H1 (cell line): Measurements from ENCODE around the gene WWP2. TPM values are rescaled to one million over a fixed set of nuclear protein-coding genes. Genes with fewer than 3 reads are reported as not detected.

ENCODE experiments used
- CTCF ChIA-PET: fragments of 300-600 bp; sonication (Branson Sonifier 250); formaldehyde crosslinking; loops from one replicate; lab custom pipeline; 2021; ENCODE audit not compliant: partially characterized antibody; lab: Charles Lee
- POLR2A ChIA-PET: fragments of 300-600 bp; sonication (Branson Sonifier 250); formaldehyde crosslinking; loops from one replicate; lab custom pipeline; 2021; ENCODE audit warnings: inconsistent platforms; ENCODE audit not compliant: partially characterized antibody; lab: Charles Lee
- DNase-seq, 2 experiments: peaks; one replicate each; pipeline versions ENCODE4 v3.0.0 to v3.0.0-alpha.2; 2010 to 2022; ENCODE audit warnings: low spot score in 2 of 2, low read depth in 1 of 2, mixed read lengths in 1 of 2
- FAIRE-seq: peaks from 2 replicates; lab custom pipeline; 2011; peaks lifted over from hg19 to GRCh38; lab: Jason Lieb, UNC
- H2AFZ ChIP-seq: 2 replicates; pipeline ENCODE4 v1.8.1; 2012; ENCODE audit warnings: low read length, inconsistent platforms
- H2AK5ac ChIP-seq: 2 replicates; pipeline ENCODE4 v1.6.1; 2013; ENCODE audit warnings: low read depth, low read length
- H2BK120ac ChIP-seq: replicated peaks from 2 replicates; pipeline ENCODE3; 2013; ENCODE audit warnings: low read depth, low read length, inconsistent platforms
- H2BK12ac ChIP-seq: 2 replicates; pipeline ENCODE4 v1.6.1; 2013; ENCODE audit warnings: low read depth, low read length
- H2BK15ac ChIP-seq: 2 replicates; pipeline ENCODE4 v1.6.1; 2013; ENCODE audit warnings: low read length
- H2BK20ac ChIP-seq: 2 replicates; pipeline ENCODE4 v1.6.1; 2013; ENCODE audit warnings: low read length
- H2BK5ac ChIP-seq: 2 replicates; pipeline ENCODE4 v1.6.1; 2013; ENCODE audit warnings: low read depth, low read length
- H3K14ac ChIP-seq: 2 replicates; pipeline ENCODE4 v1.6.1; 2013; ENCODE audit warnings: inconsistent platforms; ENCODE audit not compliant: insufficient read length
- H3K18ac ChIP-seq: 2 replicates; pipeline ENCODE4 v1.6.1; 2013; ENCODE audit warnings: low read length; ENCODE audit errors: extremely low read depth
- H3K23ac ChIP-seq: 2 replicates; pipeline ENCODE4 v1.6.1; 2013; ENCODE audit warnings: inconsistent platforms; ENCODE audit not compliant: insufficient read length
- H3K23me2 ChIP-seq: 2 replicates; pipeline ENCODE4 v1.6.1; 2013; ENCODE audit warnings: low read depth, low read length
- H3K27ac ChIP-seq: 2 replicates; pipeline ENCODE4 v1.6.1; 2011; ENCODE audit warnings: low read depth, low read length, inconsistent platforms
- H3K27me3 ChIP-seq, 4 experiments: replicated peaks in 1 of 4; 1 replicate in 1 of 4; 2 replicates in 3 of 4; pipeline versions ENCODE4 v1.6.1 to v1.8.1; 2011 to 2013; ENCODE audit warnings: low read length in 3 of 4, mild to moderate bottlenecking in 3 of 4, inconsistent platforms in 2 of 4, mixed read lengths in 2 of 4, moderate library complexity in 1 of 4; ENCODE audit not compliant: control insufficient read depth in 3 of 4, insufficient read depth in 3 of 4; ENCODE audit errors: extremely low read depth in 1 of 4
- H3K36me3 ChIP-seq, 4 experiments: 2 replicates each; pipeline versions ENCODE4 v1.6.1 to v1.8.1; 2011 to 2013; ENCODE audit warnings: mild to moderate bottlenecking in 4 of 4, low read length in 3 of 4, moderate library complexity in 2 of 4, control low read depth in 1 of 4, inconsistent platforms in 1 of 4; ENCODE audit not compliant: insufficient read depth in 4 of 4, control insufficient read depth in 2 of 4
- H3K4ac ChIP-seq: replicated peaks from 2 replicates; pipeline ENCODE3; 2013; ENCODE audit warnings: low read length, low read depth, mixed read lengths, inconsistent platforms; ENCODE audit not compliant: insufficient read length
- H3K4me1 ChIP-seq, 4 experiments: replicated peaks in 1 of 4; 1 replicate in 1 of 4; 2 replicates in 3 of 4; pipeline versions ENCODE4 v1.6.1 to v1.8.1; 2011 to 2013; ENCODE audit warnings: low read length in 3 of 4, inconsistent platforms in 2 of 4, mixed read lengths in 1 of 4; ENCODE audit not compliant: insufficient read depth in 4 of 4, control insufficient read depth in 3 of 4
- H3K4me2 ChIP-seq, 2 experiments: 2 replicates each; pipeline versions ENCODE4 v1.6.1 to v1.8.1; 2011 to 2013; ENCODE audit warnings: low read depth in 2 of 2, low read length in 2 of 2, control low read depth in 1 of 2, inconsistent platforms in 1 of 2, mild to moderate bottlenecking in 1 of 2; ENCODE audit not compliant: insufficient read depth in 1 of 2
- H3K4me3 ChIP-seq, 4 experiments: fragments of 200-600, 300-600 bp in 1 of 4; sonication (generic), shearing (Covaris generic), sonication (Bioruptor Twin) in 1 of 4; 2 replicates each; pipeline versions ENCODE4 v1.5.1 to v1.8.1; 2011 to 2016; ENCODE audit warnings: low read length in 4 of 4, low read depth in 3 of 4, control low read depth in 2 of 4, inconsistent platforms in 2 of 4, mild to moderate bottlenecking in 2 of 4, mixed read lengths in 1 of 4, moderate library complexity in 1 of 4; ENCODE audit not compliant: insufficient read depth in 2 of 4; ENCODE audit errors: extremely low read depth in 1 of 4
- H3K56ac ChIP-seq: replicated peaks from 2 replicates; pipeline ENCODE3; 2013; ENCODE audit warnings: low read depth, mild to moderate bottlenecking, mixed read lengths, low read length, inconsistent platforms; ENCODE audit not compliant: insufficient read length
- H3K79me1 ChIP-seq: 2 replicates; pipeline ENCODE4 v1.6.1; 2013; ENCODE audit warnings: low read depth, low read length, control low read depth
- H3K79me2 ChIP-seq, 2 experiments: 2 replicates each; pipeline versions ENCODE4 v1.6.1 to v1.8.1; 2012 to 2013; ENCODE audit warnings: low read length in 2 of 2, mild to moderate bottlenecking in 2 of 2, inconsistent platforms in 1 of 2; ENCODE audit not compliant: insufficient read depth in 2 of 2, control insufficient read depth in 1 of 2
- H3K9ac ChIP-seq, 4 experiments: replicated peaks in 1 of 4; 1 replicate in 1 of 4; 2 replicates in 3 of 4; pipeline versions ENCODE4 v1.6.1 to v1.8.1; 2011 to 2013; ENCODE audit warnings: low read depth in 3 of 4, low read length in 3 of 4, control low read depth in 2 of 4, mild to moderate bottlenecking in 2 of 4, moderate library complexity in 2 of 4, inconsistent platforms in 1 of 4; ENCODE audit errors: extremely low read depth in 1 of 4
- H3K9me3 ChIP-seq, 2 experiments: 2 replicates each; pipeline versions ENCODE4 v1.6.1 to v1.8.1; 2012 to 2013; ENCODE audit warnings: mild to moderate bottlenecking in 2 of 2, moderate library complexity in 2 of 2, control low read depth in 1 of 2, inconsistent platforms in 1 of 2, low read depth in 1 of 2, low read length in 1 of 2, mixed read lengths in 1 of 2; ENCODE audit not compliant: insufficient read depth in 2 of 2
- H4K20me1 ChIP-seq, 2 experiments: replicated peaks in 1 of 2; 2 replicates each; pipeline versions ENCODE3 to v1.8.1; 2011 to 2013; ENCODE audit warnings: inconsistent platforms in 2 of 2, low read length in 2 of 2, mild to moderate bottlenecking in 1 of 2; ENCODE audit not compliant: insufficient read depth in 2 of 2, control insufficient read depth in 1 of 2
- H4K5ac ChIP-seq: 2 replicates; pipeline ENCODE4 v1.6.1; 2013; ENCODE audit warnings: low read length, low read depth, mixed read lengths, inconsistent platforms; ENCODE audit not compliant: insufficient read length
- H4K8ac ChIP-seq: 2 replicates; pipeline ENCODE4 v1.8.0; 2013; ENCODE audit warnings: mild to moderate bottlenecking, moderate library complexity, low read length, inconsistent platforms; ENCODE audit not compliant: insufficient read depth; ENCODE audit errors: extremely low read depth
- H4K91ac ChIP-seq: replicated peaks from 2 replicates; pipeline ENCODE3; 2013; ENCODE audit warnings: low read length, mixed read lengths, inconsistent platforms; ENCODE audit not compliant: insufficient read length
- CBX5 ChIP-seq: fragments of 300-800, 300-1000 bp; sonication (generic); IDR thresholded peaks from 2 replicates; pipeline ENCODE4 v1.7.1; 2016; ENCODE audit warnings: antibody characterized with exemption, low read length, low read depth
- CREB1 ChIP-seq: IDR thresholded peaks from 2 replicates; pipeline ENCODE4 v1.6.1; 2012; ENCODE audit warnings: inconsistent platforms
- EP300 ChIP-seq, 2 experiments: IDR thresholded peaks; 1 replicate in 1 of 2; 2 replicates in 1 of 2; pipeline ENCODE4 v1.6.1; 2011 to 2012; ENCODE audit warnings: low read depth in 2 of 2, low read length in 2 of 2, mild to moderate bottlenecking in 2 of 2, borderline replicate concordance in 1 of 2, inconsistent platforms in 1 of 2, moderate library complexity in 1 of 2
- POLR2AphosphoS5 ChIP-seq: IDR thresholded peaks from 2 replicates; pipeline ENCODE4 v1.6.1; 2011; ENCODE audit warnings: low read depth, low read length
- RAD21 ChIP-seq, 2 experiments: IDR thresholded peaks in 1 of 2; conservative IDR thresholded peaks in 1 of 2; 2 replicates each; pipeline ENCODE4 v1.6.1; 2011; ENCODE audit warnings: low read depth in 2 of 2, low read length in 2 of 2, improper control_type of control experiment in 1 of 2, inconsistent platforms in 1 of 2, mild to moderate bottlenecking in 1 of 2, moderate library complexity in 1 of 2
- RNF2 ChIP-seq: fragments of 200-900, 300-1000 bp; sonication (generic); IDR thresholded peaks from 2 replicates; pipeline ENCODE4 v1.7.1; 2016; ENCODE audit warnings: borderline replicate concordance, low read depth, mild to moderate bottlenecking, antibody characterized with exemption, low read length; ENCODE audit not compliant: poor library complexity, severe bottlenecking; ENCODE audit errors: missing control alignments
- SIRT6 ChIP-seq: IDR thresholded peaks from one replicate; pipeline ENCODE4 v1.7.1; 2012; ENCODE audit warnings: low read length, inconsistent platforms
- SP1 ChIP-seq: IDR thresholded peaks from 2 replicates; pipeline ENCODE4 v1.6.1; 2011; ENCODE audit warnings: low read depth, low read length
- SP4 ChIP-seq: IDR thresholded peaks from 2 replicates; pipeline ENCODE4 v1.6.1; 2012; ENCODE audit warnings: low read length, inconsistent platforms
- WGBS, 2 experiments: shearing (Covaris generic) in 1 of 2; methylation state at CpG; one replicate each; pipeline versions ENCODE4 v1.1.6 to v1.1.7; 2013 to 2015; ENCODE audit warnings: low lambda C conversion rate in 2 of 2, mixed read lengths in 2 of 2, inconsistent platforms in 1 of 2, low coverage in 1 of 2, missing lambda C conversion rate in 1 of 2; ENCODE audit not compliant: insufficient replicate concordance in 2 of 2, insufficient coverage in 1 of 2, insufficient read length in 1 of 2; ENCODE audit errors: extremely low coverage in 1 of 2, missing lambda C conversion rate in 1 of 2; 5-methylcytosine and 5-hydroxymethylcytosine counted together
- polyA plus RNA-seq, 7 experiments: library from polyadenylated mRNA; depleted of rRNA in 3 of 7; stranded (reverse) in 5 of 7; unstranded in 2 of 7; fragments of >200 nt in 5 of 7; fragments of 200-250 nt in 2 of 7; gene quantifications; 1 replicate in 5 of 7; 2 replicates in 1 of 7; 4 replicates in 1 of 7; pipeline versions ENCODE4 v1.2.1 to v1.2.3, GENCODE V29; 2011 to 2013; ENCODE audit warnings: missing spikeins in 2 of 7, mixed read lengths in 2 of 7
- total RNA-seq: library from RNA; stranded (reverse); fragmentation: NEBNext Ultra II Directional; extraction: Animal tissue kit (Norgen Biotek cat#: 25700); gene quantifications from 2 replicates; pipeline ENCODE4 v1.2.1, GENCODE V29; 2021
- TF ChIP-seq, protein P1 (sequence below): IDR thresholded peaks from 2 replicates; pipeline ENCODE4 v1.6.1; 2012; ENCODE audit warnings: low read length, inconsistent platforms

Gene WWP2
- total and polyA plus RNA-seq, 2 of the 8 experiments (the other 6 are each of a cell fraction or from before 2014, with no cell fraction given): 14.1 to 42.2 TPM

DNA sequence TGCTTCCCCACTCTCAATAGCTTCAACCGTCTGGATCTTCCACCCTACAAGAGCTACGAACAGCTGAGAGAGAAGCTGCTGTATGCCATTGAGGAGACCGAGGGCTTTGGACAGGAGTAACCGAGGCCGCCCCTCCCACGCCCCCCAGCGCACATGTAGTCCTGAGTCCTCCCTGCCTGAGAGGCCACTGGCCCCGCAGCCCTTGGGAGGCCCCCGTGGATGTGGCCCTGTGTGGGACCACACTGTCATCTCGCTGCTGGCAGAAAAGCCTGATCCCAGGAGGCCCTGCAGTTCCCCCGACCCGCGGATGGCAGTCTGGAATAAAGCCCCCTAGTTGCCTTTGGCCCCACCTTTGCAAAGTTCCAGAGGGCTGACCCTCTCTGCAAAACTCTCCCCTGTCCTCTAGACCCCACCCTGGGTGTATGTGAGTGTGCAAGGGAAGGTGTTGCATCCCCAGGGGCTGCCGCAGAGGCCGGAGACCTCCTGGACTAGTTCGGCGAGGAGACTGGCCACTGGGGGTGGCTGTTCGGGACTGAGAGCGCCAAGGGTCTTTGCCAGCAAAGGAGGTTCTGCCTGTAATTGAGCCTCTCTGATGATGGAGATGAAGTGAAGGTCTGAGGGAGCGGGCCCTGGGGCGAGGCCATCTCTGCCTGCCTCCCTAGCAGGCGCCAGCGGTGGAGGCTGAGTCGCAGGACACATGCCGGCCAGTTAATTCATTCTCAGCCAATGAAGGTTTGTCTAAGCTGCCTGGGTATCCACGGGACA lies 177.9 kb downstream of the WWP2 start:
- Histone ChIP-seq H4K5ac (no peak overlapping the region), H3K18ac (no peak overlapping the region), H3K79me1 (no peaks in the 10 kb centered on the region; the same call in 1 of the 2 replicates), H4K8ac (no peak overlapping the region), H3K79me2 (no peaks in the 10 kb centered on the region), H2BK12ac (no peak overlapping the region), H2BK120ac (no peak overlapping the region), H3K27ac (no peak overlapping the region; the same call in 1 of the 2 replicates), H3K4me2 (no peak overlapping the region), H3K27me3 (no peaks in the 10 kb centered on the region), H3K9ac (no peak overlapping the region), H3K23ac (no peak overlapping the region), H3K56ac (no peak overlapping the region), H2AK5ac (no peak overlapping the region), H3K4me3 (no peak overlapping the region), H2BK15ac (no peak overlapping the region), H4K91ac (no peak overlapping the region), H3K23me2 (no peaks in the 10 kb centered on the region; the same call in 1 of the 2 replicates), H3K4ac (no peak overlapping the region), H2BK20ac (no peak overlapping the region), H2AFZ (no peak overlapping the region), H3K4me1 (peaks cover 0 to 6% (median 1%) of the 10 kb centered on the region in 4 experiments; a peak in 3 of 7 replicates), H3K36me3 (peaks cover 2 to 20% (median 7%) of the 10 kb centered on the region in 4 experiments; a peak in 5 of 8 replicates), H4K20me1 (peaks cover 0 to 1% of the 10 kb centered on the region in 2 experiments), H3K9me3 (no peaks in the 10 kb centered on the region), H2BK5ac (no peak overlapping the region), H3K14ac (no peak overlapping the region)
- WGBS, 2 experiments: 92% methylated on average over 26 of the region's 26 CpGs; no CpG with 5 or more reads in 1 of the 2 experiments
- FAIRE-seq (no peak), DNase-seq (no peak)
- ChIA-PET CTCF (interaction anchor here (0.6 to 5.8 kb wide), 6 partner anchors 10 to 538 kb away, joined by 3 to 44 read pairs (median 6); partner anchors contain the start of gene NOB1), POLR2A (no interaction called here)
- TF ChIP-seq, protein P1, sequence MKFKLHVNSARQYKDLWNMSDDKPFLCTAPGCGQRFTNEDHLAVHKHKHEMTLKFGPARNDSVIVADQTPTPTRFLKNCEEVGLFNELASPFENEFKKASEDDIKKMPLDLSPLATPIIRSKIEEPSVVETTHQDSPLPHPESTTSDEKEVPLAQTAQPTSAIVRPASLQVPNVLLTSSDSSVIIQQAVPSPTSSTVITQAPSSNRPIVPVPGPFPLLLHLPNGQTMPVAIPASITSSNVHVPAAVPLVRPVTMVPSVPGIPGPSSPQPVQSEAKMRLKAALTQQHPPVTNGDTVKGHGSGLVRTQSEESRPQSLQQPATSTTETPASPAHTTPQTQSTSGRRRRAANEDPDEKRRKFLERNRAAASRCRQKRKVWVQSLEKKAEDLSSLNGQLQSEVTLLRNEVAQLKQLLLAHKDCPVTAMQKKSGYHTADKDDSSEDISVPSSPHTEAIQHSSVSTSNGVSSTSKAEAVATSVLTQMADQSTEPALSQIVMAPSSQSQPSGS: no peak
- TF ChIP-seq CBX5 (no peak), RNF2 (no peak), EP300 (IDR thresholded peaks at IDR 0.05; ENCODE audit: borderline replicate concordance in 1 of 2, low read depth in 2 of 2, low read length in 2 of 2) (no peak), SIRT6 (no peak), SP4 (no peak), POLR2AphosphoS5 (no peak), SP1 (no peak), RAD21 (IDR thresholded peaks at IDR 0.05 in 1 of 2, conservative IDR thresholded peaks at IDR 0.05 in 1 of 2; ENCODE audit: low read depth in 2 of 2, low read length in 2 of 2) (no peak), CREB1 (no peak)
